PFSK-1 (cell line): ENCODE data around the gene EVL.

Experiments
- FOXP2 ChIP-seq: optimal IDR thresholded peaks from 2 replicates; pipeline ENCODE3; 2011; ENCODE audit warnings: borderline replicate concordance, control low read depth, inconsistent platforms; ENCODE audit not compliant: insufficient read depth; ENCODE audit errors: extremely low read length, extremely low read depth
- POLR2AphosphoS5 ChIP-seq: IDR thresholded peaks from 2 replicates; pipeline ENCODE4 v1.6.1; 2012; ENCODE audit warnings: low read depth, mild to moderate bottlenecking, control low read depth, low read length, moderate library complexity
- REST ChIP-seq, 2 experiments: IDR thresholded peaks; 2 replicates each; pipeline versions ENCODE4 v1.6.1 to v1.8.0; 2011 to 2012; ENCODE audit warnings: low read depth in 2 of 2, low read length in 2 of 2, control low read depth in 1 of 2, inconsistent platforms in 1 of 2, mild to moderate bottlenecking in 1 of 2, moderate library complexity in 1 of 2; ENCODE audit not compliant: insufficient read depth in 1 of 2
- SIN3A ChIP-seq: IDR thresholded peaks from 2 replicates; pipeline ENCODE4 v1.6.1; 2012; ENCODE audit warnings: mild to moderate bottlenecking, low read length, moderate library complexity, borderline replicate concordance; ENCODE audit not compliant: insufficient read depth
- TAF1 ChIP-seq: IDR thresholded peaks from 2 replicates; pipeline ENCODE4 v1.6.1; 2012; ENCODE audit warnings: low read length, control low read depth, borderline replicate concordance; ENCODE audit not compliant: insufficient read depth

EVL gene

GRCh38 chr14:100076606-100077005 lies 11.4 kb downstream of the EVL start:
- no peak for TF ChIP-seq FOXP2
- no peak for TF ChIP-seq TAF1
- TF ChIP-seq SIN3A, result no peak
- no peak for TF ChIP-seq REST (IDR thresholded peaks at IDR 0.05; ENCODE audit: insufficient read depth in 1 of 2, low read depth in 2 of 2, low read length in 2 of 2)
- TF ChIP-seq POLR2AphosphoS5, result no peak

GRCh38 chr14:100077441-100077840 lies 12.2 kb downstream of the EVL start:
- TF ChIP-seq SIN3A (no peak), REST (IDR thresholded peaks at IDR 0.05; ENCODE audit: insufficient read depth in 1 of 2, low read depth in 2 of 2, low read length in 2 of 2) (no peak), POLR2AphosphoS5 (no peak), TAF1 (no peak), FOXP2 (no peak)

- no peak for TF ChIP-seq FOXP2
- no peak for TF ChIP-seq POLR2AphosphoS5
- no peak for TF ChIP-seq REST (IDR thresholded peaks at IDR 0.05; ENCODE audit: insufficient read depth in 1 of 2, low read depth in 2 of 2, low read length in 2 of 2)
- TF ChIP-seq SIN3A, result no peak
- no peak for TF ChIP-seq TAF1
Observed at GRCh38 chr14:100078216-100078803, 13.1 kb downstream of the EVL start.

GRCh38 chr14:100078997-100079725 lies 13.9 kb downstream of the EVL start:
- TF ChIP-seq REST (IDR thresholded peaks at IDR 0.05; ENCODE audit: insufficient read depth in 1 of 2, low read depth in 2 of 2, low read length in 2 of 2) (no peak), SIN3A (no peak), POLR2AphosphoS5 (no peak), FOXP2 (no peak), TAF1 (no peak)
